B cell (primary cell): ENCODE data around the gene PTPRO.

Experiments used
- EZH2 ChIP-seq: IDR thresholded peaks from 2 replicates; pipeline ENCODE4 v1.6.1; 2012; ENCODE audit warnings: borderline replicate concordance, low read depth, mild to moderate bottlenecking, moderate library complexity, low read length; ENCODE audit not compliant: insufficient read depth, poor library complexity, severe bottlenecking
- TF ChIP-seq, protein P1 (sequence below): fragments of 200-600 bp; IDR thresholded peaks from one replicate; pipeline ENCODE4 v1.8.0; 2022; ENCODE audit warnings: antibody characterized with exemption, mild to moderate bottlenecking

DNA sequence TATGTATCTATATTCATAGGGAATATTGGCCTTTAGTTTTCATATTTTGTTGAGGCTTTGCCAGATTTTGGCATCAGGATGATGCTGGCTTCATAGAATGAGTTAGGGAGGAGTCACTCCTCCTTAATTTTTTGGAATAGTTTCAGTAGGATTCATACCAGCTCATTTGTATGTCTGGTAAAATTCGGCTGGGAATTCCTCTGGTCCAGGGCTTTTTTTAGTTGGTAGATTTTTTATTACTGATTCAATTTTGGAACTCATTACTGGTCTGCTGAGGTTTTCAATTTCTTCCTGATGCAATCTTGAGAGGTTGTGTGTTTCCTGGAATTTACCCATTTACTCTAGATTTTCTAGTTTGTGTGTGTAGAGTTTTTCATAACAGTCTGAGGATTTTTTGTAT is 291.7 kb downstream of the PTPRO start:
- TF ChIP-seq, protein P1, sequence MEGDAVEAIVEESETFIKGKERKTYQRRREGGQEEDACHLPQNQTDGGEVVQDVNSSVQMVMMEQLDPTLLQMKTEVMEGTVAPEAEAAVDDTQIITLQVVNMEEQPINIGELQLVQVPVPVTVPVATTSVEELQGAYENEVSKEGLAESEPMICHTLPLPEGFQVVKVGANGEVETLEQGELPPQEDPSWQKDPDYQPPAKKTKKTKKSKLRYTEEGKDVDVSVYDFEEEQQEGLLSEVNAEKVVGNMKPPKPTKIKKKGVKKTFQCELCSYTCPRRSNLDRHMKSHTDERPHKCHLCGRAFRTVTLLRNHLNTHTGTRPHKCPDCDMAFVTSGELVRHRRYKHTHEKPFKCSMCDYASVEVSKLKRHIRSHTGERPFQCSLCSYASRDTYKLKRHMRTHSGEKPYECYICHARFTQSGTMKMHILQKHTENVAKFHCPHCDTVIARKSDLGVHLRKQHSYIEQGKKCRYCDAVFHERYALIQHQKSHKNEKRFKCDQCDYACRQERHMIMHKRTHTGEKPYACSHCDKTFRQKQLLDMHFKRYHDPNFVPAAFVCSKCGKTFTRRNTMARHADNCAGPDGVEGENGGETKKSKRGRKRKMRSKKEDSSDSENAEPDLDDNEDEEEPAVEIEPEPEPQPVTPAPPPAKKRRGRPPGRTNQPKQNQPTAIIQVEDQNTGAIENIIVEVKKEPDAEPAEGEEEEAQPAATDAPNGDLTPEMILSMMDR = no peak
- no peak for TF ChIP-seq EZH2
